Sigmoid colon (tissue), 4 donors: Measurements from ENCODE around the gene GALNT17.

Experiments
- CTCF ChIP-seq, 4 experiments: fragments of 450-650 bp in 3 of 4; fragments of 200-600 bp in 1 of 4; IDR thresholded peaks; one replicate each; pipeline ENCODE4 v1.5.1; 2016 to 2019; ENCODE audit warnings: antibody characterized with exemption in 4 of 4, mild to moderate bottlenecking in 3 of 4, moderate library complexity in 2 of 4
- POLR2A ChIP-seq, 2 donors: fragments of 450-650 bp; IDR thresholded peaks; one replicate each; pipeline ENCODE4 v1.6.1; 2016; ENCODE audit warnings: antibody characterized with exemption in 2 of 2, mild to moderate bottlenecking in 2 of 2, moderate library complexity in 2 of 2
- POLR2AphosphoS5 ChIP-seq, 4 donors: sonication (generic); formaldehyde crosslinking; IDR thresholded peaks; one replicate each; pipeline ENCODE4 v1.6.1; 2017; ENCODE audit warnings: antibody characterized with exemption in 4 of 4

- TF ChIP-seq POLR2A (IDR thresholded peaks at IDR 0.05) (no peak), POLR2AphosphoS5 (IDR thresholded peaks at IDR 0.05) (no peak), CTCF (IDR thresholded peaks at IDR 0.05) (no peak)
These were observed 231.7 kb downstream of the GALNT17 start for GRCh38 chr7:71363627-71364026.
